ENCODE data around the gene SMPDL3B.

The SMPDL3B gene

DNA sequence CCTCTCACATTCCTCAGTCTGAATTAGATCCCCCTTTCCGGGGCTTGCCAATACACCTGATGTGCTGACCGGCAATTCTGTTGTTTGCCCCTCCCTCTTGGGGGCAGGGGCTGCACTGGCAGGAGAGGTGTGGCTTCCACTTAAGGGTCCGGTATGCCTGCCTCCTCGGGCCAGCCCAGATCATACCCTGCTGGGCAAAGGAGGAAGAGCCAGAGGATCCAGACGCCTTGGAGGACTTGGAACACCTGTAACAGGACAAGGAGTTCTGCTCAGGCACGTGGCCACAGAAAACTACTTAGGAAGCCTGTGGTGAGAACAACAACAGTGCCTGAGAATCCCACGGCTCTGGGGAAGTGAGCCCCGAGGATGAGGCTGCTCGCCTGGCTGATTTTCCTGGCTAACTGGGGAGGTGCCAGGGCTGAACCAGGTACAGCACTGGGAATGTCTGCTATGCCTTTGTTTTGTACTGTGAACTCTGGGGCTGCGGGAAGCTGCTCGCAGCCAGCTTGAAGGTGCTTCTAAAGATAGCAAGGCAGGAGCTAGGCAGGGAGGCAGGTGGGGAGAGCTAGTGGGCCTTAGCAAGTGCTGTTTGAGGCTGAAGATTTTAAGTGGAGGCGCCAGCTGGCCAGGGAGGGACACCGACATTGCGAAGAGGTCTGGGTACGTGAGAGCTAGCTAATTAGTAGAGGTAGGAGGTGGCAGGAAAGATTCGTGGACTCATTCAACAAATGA is at the start of gene SMPDL3B (continued):
- TF ChIP-seq, protein P1, sequence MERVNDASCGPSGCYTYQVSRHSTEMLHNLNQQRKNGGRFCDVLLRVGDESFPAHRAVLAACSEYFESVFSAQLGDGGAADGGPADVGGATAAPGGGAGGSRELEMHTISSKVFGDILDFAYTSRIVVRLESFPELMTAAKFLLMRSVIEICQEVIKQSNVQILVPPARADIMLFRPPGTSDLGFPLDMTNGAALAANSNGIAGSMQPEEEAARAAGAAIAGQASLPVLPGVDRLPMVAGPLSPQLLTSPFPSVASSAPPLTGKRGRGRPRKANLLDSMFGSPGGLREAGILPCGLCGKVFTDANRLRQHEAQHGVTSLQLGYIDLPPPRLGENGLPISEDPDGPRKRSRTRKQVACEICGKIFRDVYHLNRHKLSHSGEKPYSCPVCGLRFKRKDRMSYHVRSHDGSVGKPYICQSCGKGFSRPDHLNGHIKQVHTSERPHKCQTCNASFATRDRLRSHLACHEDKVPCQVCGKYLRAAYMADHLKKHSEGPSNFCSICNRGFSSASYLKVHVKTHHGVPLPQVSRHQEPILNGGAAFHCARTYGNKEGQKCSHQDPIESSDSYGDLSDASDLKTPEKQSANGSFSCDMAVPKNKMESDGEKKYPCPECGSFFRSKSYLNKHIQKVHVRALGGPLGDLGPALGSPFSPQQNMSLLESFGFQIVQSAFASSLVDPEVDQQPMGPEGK (tag by site-specific recombination; IDR thresholded peaks at IDR 0.05) = peak; percentile 81
- no peak for TF ChIP-seq ZNF184 (tag by site-specific recombination; IDR thresholded peaks at IDR 0.05)
- peak; percentile 92 for TF ChIP-seq ZNF600 (tag by site-specific recombination; IDR thresholded peaks at IDR 0.05)
- no peak for TF ChIP-seq ZNF707 (tag by site-specific recombination; IDR thresholded peaks at IDR 0.05)
- TF ChIP-seq ZNF510 (tag by site-specific recombination; IDR thresholded peaks at IDR 0.05; ENCODE audit: insufficient replicate concordance) = no peak
- TF ChIP-seq ZNF658 (tag by site-specific recombination; IDR thresholded peaks at IDR 0.05) = no peak
- peak; percentile 93 for TF ChIP-seq SCRT2 (tag by site-specific recombination; IDR thresholded peaks at IDR 0.05)
- TF ChIP-seq GLIS2 (tag by site-specific recombination; IDR thresholded peaks at IDR 0.05) = peak; percentile 36; the same call in 1 of the 2 replicates
- TF ChIP-seq, protein P2, sequence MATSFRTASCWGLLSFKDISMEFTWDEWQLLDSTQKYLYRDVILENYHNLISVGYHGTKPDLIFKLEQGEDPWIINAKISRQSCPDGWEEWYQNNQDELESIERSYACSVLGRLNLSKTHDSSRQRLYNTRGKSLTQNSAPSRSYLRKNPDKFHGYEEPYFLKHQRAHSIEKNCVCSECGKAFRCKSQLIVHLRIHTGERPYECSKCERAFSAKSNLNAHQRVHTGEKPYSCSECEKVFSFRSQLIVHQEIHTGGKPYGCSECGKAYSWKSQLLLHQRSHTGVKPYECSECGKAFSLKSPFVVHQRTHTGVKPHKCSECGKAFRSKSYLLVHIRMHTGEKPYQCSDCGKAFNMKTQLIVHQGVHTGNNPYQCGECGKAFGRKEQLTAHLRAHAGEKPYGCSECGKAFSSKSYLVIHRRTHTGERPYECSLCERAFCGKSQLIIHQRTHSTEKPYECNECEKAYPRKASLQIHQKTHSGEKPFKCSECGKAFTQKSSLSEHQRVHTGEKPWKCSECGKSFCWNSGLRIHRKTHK (tag by site-specific recombination; IDR thresholded peaks at IDR 0.05) = no peak
- TF ChIP-seq, protein P3, sequence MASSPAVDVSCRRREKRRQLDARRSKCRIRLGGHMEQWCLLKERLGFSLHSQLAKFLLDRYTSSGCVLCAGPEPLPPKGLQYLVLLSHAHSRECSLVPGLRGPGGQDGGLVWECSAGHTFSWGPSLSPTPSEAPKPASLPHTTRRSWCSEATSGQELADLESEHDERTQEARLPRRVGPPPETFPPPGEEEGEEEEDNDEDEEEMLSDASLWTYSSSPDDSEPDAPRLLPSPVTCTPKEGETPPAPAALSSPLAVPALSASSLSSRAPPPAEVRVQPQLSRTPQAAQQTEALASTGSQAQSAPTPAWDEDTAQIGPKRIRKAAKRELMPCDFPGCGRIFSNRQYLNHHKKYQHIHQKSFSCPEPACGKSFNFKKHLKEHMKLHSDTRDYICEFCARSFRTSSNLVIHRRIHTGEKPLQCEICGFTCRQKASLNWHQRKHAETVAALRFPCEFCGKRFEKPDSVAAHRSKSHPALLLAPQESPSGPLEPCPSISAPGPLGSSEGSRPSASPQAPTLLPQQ (tag by site-specific recombination; IDR thresholded peaks at IDR 0.05) = 0 out of 2 replicates have a peak, but pooled peaks have one; percentile 12
- TF ChIP-seq SP7 (tag by site-specific recombination; IDR thresholded peaks at IDR 0.05) = peak; percentile 32; the same call in 1 of the 2 replicates

DNA sequence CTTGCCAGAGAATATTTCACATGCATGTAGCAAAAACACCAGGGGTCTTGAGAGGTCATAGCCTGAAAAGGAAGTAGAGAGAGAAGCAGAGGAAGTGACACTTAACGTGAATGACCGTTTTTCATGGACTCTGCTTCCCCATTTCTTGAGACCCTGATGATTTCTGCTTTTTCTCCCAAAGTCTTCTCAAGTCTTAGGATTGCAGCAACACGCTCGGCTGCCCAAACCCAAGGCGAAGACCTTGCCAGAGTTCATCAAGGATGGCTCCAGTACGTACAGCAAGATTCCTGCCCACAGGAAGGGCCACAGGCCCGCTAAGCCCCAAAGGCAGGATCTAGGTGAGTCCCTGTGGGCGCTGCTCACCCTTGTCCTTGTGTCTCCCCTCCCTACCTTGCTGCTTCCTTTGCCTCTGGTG is 49.7 kb upstream of the SMPDL3B start:
- Histone ChIP-seq H3K27ac (ENCODE audit: extremely low read depth, low read depth, low read length) (no peak overlapping the region), H3K4me1 (ENCODE audit: control insufficient read depth, insufficient read depth, low read length) (no peaks in the 10 kb centered on the region), H3K36me3 (ENCODE audit: control insufficient read depth in 2 of 2, insufficient read depth in 1 of 2, low read length in 2 of 2) (peaks cover 0 to 70% of the 10 kb centered on the region in 2 experiments; a peak in 2 of 3 replicates), H3K4me3 (ENCODE audit: low read depth, low read length) (no peak overlapping the region), H3K9me3 (ENCODE audit: control insufficient read depth, insufficient read depth, low read depth, low read length) (no peaks in the 10 kb centered on the region)
- ChIA-PET POLR2A (no interaction called here), CTCF (no interaction called here)
- TF ChIP-seq, protein P4, sequence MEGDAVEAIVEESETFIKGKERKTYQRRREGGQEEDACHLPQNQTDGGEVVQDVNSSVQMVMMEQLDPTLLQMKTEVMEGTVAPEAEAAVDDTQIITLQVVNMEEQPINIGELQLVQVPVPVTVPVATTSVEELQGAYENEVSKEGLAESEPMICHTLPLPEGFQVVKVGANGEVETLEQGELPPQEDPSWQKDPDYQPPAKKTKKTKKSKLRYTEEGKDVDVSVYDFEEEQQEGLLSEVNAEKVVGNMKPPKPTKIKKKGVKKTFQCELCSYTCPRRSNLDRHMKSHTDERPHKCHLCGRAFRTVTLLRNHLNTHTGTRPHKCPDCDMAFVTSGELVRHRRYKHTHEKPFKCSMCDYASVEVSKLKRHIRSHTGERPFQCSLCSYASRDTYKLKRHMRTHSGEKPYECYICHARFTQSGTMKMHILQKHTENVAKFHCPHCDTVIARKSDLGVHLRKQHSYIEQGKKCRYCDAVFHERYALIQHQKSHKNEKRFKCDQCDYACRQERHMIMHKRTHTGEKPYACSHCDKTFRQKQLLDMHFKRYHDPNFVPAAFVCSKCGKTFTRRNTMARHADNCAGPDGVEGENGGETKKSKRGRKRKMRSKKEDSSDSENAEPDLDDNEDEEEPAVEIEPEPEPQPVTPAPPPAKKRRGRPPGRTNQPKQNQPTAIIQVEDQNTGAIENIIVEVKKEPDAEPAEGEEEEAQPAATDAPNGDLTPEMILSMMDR (tag by site-specific recombination; IDR thresholded peaks at IDR 0.05) = no peak
- TF ChIP-seq, protein P5, sequence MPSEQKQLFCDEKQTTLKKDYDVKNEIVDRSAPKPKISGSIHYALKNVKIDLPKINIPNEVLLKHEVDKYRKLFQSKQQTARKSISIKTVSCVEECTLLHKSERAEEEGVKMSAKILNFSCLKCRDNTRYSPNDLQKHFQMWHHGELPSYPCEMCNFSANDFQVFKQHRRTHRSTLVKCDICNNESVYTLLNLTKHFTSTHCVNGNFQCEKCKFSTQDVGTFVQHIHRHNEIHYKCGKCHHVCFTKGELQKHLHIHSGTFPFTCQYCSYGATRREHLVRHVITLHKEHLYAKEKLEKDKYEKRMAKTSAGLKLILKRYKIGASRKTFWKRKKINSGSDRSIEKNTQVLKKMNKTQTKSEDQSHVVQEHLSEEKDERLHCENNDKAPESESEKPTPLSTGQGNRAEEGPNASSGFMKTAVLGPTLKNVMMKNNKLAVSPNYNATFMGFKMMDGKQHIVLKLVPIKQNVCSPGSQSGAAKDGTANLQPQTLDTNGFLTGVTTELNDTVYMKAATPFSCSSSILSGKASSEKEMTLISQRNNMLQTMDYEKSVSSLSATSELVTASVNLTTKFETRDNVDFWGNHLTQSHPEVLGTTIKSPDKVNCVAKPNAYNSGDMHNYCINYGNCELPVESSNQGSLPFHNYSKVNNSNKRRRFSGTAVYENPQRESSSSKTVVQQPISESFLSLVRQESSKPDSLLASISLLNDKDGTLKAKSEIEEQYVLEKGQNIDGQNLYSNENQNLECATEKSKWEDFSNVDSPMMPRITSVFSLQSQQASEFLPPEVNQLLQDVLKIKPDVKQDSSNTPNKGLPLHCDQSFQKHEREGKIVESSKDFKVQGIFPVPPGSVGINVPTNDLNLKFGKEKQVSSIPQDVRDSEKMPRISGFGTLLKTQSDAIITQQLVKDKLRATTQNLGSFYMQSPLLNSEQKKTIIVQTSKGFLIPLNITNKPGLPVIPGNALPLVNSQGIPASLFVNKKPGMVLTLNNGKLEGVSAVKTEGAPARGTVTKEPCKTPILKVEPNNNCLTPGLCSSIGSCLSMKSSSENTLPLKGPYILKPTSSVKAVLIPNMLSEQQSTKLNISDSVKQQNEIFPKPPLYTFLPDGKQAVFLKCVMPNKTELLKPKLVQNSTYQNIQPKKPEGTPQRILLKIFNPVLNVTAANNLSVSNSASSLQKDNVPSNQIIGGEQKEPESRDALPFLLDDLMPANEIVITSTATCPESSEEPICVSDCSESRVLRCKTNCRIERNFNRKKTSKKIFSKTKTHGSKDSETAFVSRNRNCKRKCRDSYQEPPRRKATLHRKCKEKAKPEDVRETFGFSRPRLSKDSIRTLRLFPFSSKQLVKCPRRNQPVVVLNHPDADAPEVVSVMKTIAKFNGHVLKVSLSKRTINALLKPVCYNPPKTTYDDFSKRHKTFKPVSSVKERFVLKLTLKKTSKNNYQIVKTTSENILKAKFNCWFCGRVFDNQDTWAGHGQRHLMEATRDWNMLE (tag by site-specific recombination; conservative IDR thresholded peaks at IDR 0.05; ENCODE audit: low read depth) = no peak
- TF ChIP-seq ZNF830 (tag by site-specific recombination; IDR thresholded peaks at IDR 0.05; ENCODE audit: low read depth) = no peak
- no peak for TF ChIP-seq ZNF175 (tag by site-specific recombination; IDR thresholded peaks at IDR 0.05)
- no peak for TF ChIP-seq OSR2 (tag by site-specific recombination; IDR thresholded peaks at IDR 0.05)
- TF ChIP-seq OVOL3 (tag by site-specific recombination; IDR thresholded peaks at IDR 0.05) = no peak
- TF ChIP-seq ZNF549 (tag by site-specific recombination; IDR thresholded peaks at IDR 0.05) = no peak
- no peak for TF ChIP-seq ZNF677 (tag by site-specific recombination; IDR thresholded peaks at IDR 0.05)
- no peak for TF ChIP-seq ZNF555 (tag by site-specific recombination; conservative IDR thresholded peaks at IDR 0.05)
- no peak for TF ChIP-seq ZNF341 (tag by site-specific recombination; IDR thresholded peaks at IDR 0.05; ENCODE audit: low read depth)
- TF ChIP-seq SCRT1 (tag by site-specific recombination; IDR thresholded peaks at IDR 0.05; ENCODE audit: borderline replicate concordance) = no peak
- TF ChIP-seq ZNF10 (tag by site-specific recombination; IDR thresholded peaks at IDR 0.05) = no peak
- TF ChIP-seq ZBTB20 (tag by site-specific recombination; IDR thresholded peaks at IDR 0.05) = no peak
- no peak for TF ChIP-seq GFI1B (tag by site-specific recombination; IDR thresholded peaks at IDR 0.05)
- no peak for TF ChIP-seq KLF10 (tag by site-specific recombination; IDR thresholded peaks at IDR 0.05)

Measured in HEK293 (cell line).